Heart left ventricle (tissue), 13 donors: ENCODE results near the gene CENPN.

Source experiments
- CTCF ChIP-seq, 12 donors: fragments of 200-600 bp; sonication (generic) in 4 of 12; IDR thresholded peaks; one replicate each; pipeline versions ENCODE4 v1.5.0 to v1.8.0; 2018 to 2022; ENCODE audit warnings: antibody characterized with exemption in 12 of 12, mild to moderate bottlenecking in 5 of 12
- POLR2A ChIP-seq, 2 donors: fragments of 450-650 bp; IDR thresholded peaks; one replicate each; pipeline ENCODE4 v1.6.1; 2017; ENCODE audit warnings: antibody characterized with exemption in 2 of 2, mild to moderate bottlenecking in 2 of 2, moderate library complexity in 2 of 2
- donor health status: ischemic (EF 13 %, LVEDD 7.1; RV severe dilation, severe dysfunction).
- donor health status: DM: no; HTN: yes; CAD: no.
- donor health status: DM: no; HTN: no; CAD: no.
- donor health status: ischemic (EF 25% LVEDD 6.9; RV normal size, moderate dysfunction).
- donor health status: ischemic (EF 25% LVEDD 5.7; RV mildly dilated, moderate dysfunction).
- donor health status: ischemic (EF 35%, LVEDD 5.7; RV mildly dilated, moderate dysfunction).
- donor health status: nonischemic (EF 11% LVEDD 7.7; RV severe dilation, severe dysfunction).
- donor health status: DM: yes; HTN: yes; CAD: no.
- donor health status: PGD.
- donor health status: ischemic (EF 29% LVEDD 5.4; RV normal size, mild dysfunction).
- donor health status: nonischemic (EF 23%, LVEDD 6.1; RV moderate dilation, normal function).

GRCh38 chr16:81036751-81037350 lies 29.8 kb downstream of the CENPN start:
- TF ChIP-seq CTCF (IDR thresholded peaks at IDR 0.05) (no peak), POLR2A (IDR thresholded peaks at IDR 0.05) (no peak)
